Mesothelial cell of epicardium (in vitro differentiated cells): ENCODE measurements around the gene NOTCH2. TPM values are rescaled to one million over a fixed set of nuclear protein-coding genes. Genes with fewer than 3 reads are reported as not detected.

ENCODE experiments used
- DNase-seq, 2 experiments: peaks; one replicate each; pipeline ENCODE4 v3.0.0; 2021; ENCODE audit warnings: low spot score in 2 of 2; ENCODE audit not compliant: unreplicated experiment in 2 of 2
- H3K27ac Mint-ChIP-seq: 2 replicates; pipeline ENCODE4 v1.8.0; 2021; ENCODE audit warnings: mixed read lengths
- H3K27me3 Mint-ChIP-seq: 2 replicates; pipeline ENCODE4 v1.8.0; 2021; ENCODE audit warnings: low read depth, mixed read lengths
- H3K36me3 Mint-ChIP-seq: 2 replicates; pipeline ENCODE4 v1.8.0; 2021; ENCODE audit warnings: mixed read lengths
- H3K4me1 Mint-ChIP-seq: 2 replicates; pipeline ENCODE4 v1.8.0; 2021; ENCODE audit warnings: mixed read lengths
- H3K4me3 Mint-ChIP-seq: 2 replicates; pipeline ENCODE4 v1.8.0; 2021; ENCODE audit warnings: mild to moderate bottlenecking, moderate library complexity, mixed read lengths
- H3K9me3 Mint-ChIP-seq: 2 replicates; pipeline ENCODE4 v1.8.0; 2021; ENCODE audit warnings: mixed read lengths
- total RNA-seq: library from RNA; stranded (reverse); gene quantifications from 3 replicates; pipeline ENCODE4 v1.2.1, GENCODE V29; 2021
- TF ChIP-seq, protein P1 (sequence below): fragments of 200-600 bp; sonication (generic); IDR thresholded peaks from one replicate; pipeline ENCODE4 v1.5.0; 2021; ENCODE audit warnings: antibody characterized with exemption; ENCODE audit not compliant: unreplicated experiment

Gene NOTCH2
- total RNA-seq, 1 donor from 2014 or later, result 292 TPM

DNA sequence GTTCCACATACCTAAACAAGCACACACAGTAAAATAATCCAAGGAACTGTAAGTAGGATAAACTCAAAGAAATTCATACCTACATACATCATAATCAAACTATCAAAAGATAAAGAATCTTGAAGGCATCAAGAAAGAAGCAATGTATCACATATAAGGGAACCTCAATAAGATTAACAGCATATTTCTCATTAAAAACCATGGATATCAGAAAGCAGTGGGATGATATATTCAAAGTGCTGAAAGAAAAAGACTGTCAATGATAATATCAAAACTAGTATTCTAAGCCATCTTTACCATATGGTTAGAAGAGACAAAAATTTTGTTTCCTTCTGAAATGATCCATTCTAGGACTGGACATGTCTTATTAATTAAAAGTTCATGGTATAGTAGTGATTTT lies 136.1 kb downstream of the NOTCH2 start:
- H3K4me3 Mint-ChIP-seq, result no peak overlapping the region
- H3K36me3 Mint-ChIP-seq, result peaks cover 71% of the 10 kb centered on the region
- H3K4me1 Mint-ChIP-seq, result no peaks in the 10 kb centered on the region
- no peaks in the 10 kb centered on the region for H3K27me3 Mint-ChIP-seq
- no peak overlapping the region for H3K27ac Mint-ChIP-seq
- no peak for DNase-seq
- TF ChIP-seq, protein P1, sequence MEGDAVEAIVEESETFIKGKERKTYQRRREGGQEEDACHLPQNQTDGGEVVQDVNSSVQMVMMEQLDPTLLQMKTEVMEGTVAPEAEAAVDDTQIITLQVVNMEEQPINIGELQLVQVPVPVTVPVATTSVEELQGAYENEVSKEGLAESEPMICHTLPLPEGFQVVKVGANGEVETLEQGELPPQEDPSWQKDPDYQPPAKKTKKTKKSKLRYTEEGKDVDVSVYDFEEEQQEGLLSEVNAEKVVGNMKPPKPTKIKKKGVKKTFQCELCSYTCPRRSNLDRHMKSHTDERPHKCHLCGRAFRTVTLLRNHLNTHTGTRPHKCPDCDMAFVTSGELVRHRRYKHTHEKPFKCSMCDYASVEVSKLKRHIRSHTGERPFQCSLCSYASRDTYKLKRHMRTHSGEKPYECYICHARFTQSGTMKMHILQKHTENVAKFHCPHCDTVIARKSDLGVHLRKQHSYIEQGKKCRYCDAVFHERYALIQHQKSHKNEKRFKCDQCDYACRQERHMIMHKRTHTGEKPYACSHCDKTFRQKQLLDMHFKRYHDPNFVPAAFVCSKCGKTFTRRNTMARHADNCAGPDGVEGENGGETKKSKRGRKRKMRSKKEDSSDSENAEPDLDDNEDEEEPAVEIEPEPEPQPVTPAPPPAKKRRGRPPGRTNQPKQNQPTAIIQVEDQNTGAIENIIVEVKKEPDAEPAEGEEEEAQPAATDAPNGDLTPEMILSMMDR, result no peak
- H3K9me3 Mint-ChIP-seq, result peaks cover 24% of the 10 kb centered on the region

DNA sequence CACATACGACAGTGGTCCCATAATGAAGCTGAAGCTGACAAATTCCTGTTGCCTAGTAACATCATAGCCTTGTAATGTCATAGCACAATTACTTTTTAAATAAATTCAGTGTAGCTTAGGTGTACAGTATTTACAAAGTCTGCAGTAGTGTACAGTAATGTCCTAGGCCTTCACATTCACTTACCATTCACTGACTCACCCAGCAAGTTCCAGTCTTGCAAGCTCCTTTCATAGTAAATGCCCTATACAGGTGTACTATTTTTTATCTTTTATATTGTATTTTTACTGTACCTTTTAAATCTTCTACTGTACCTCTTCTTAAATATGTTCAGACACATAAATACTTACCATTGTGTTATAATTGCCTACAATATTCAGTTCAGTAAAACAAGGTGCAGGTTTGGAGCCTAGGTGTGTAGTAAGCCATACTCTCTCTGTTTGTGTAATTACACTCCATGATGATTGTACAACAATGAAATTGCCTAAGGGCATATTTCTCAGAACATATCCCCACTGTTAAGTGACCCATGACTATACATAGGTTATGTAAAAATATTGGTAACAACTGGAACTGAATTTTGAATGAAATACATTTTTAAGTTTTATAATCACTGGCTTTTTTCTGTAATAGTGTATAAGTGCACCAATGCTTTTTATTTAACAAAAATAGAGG lies 139.7 kb downstream of the NOTCH2 start:
- peaks cover 67% of the 10 kb centered on the region for H3K36me3 Mint-ChIP-seq
- TF ChIP-seq, protein P1, result no peak
- no peak overlapping the region for H3K4me3 Mint-ChIP-seq
- no peak for DNase-seq
- H3K27me3 Mint-ChIP-seq, result no peaks in the 10 kb centered on the region
- no peaks in the 10 kb centered on the region for H3K4me1 Mint-ChIP-seq
- peaks cover 24% of the 10 kb centered on the region for H3K9me3 Mint-ChIP-seq
- H3K27ac Mint-ChIP-seq, result no peak overlapping the region

DNA sequence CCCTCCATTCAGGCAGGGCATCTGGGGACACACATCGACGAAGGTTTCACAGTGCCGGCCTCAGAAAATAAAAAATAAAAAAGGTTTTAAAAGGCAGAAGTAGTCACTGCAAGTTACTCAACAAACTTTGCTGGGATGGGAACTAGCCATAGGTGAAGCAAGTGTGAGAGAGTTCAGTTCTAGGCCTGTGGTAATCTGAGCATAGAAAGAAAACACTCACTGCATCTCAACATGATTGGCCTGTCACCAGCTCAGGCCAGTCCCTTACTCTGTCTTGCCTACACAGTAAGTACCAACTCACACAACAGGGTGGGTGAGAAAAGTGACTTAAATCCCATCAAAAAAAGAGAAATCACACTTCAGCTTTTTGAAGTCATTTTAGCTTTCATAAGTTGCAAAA lies 142.9 kb downstream of the NOTCH2 start:
- Mint-ChIP-seq H3K27ac (no peak overlapping the region), H3K9me3 (no peaks in the 10 kb centered on the region), H3K36me3 (peaks cover 64% of the 10 kb centered on the region), H3K4me3 (no peak overlapping the region), H3K27me3 (no peaks in the 10 kb centered on the region), H3K4me1 (no peaks in the 10 kb centered on the region)
- DNase-seq, result no peak
- TF ChIP-seq, protein P1, result no peak

DNA sequence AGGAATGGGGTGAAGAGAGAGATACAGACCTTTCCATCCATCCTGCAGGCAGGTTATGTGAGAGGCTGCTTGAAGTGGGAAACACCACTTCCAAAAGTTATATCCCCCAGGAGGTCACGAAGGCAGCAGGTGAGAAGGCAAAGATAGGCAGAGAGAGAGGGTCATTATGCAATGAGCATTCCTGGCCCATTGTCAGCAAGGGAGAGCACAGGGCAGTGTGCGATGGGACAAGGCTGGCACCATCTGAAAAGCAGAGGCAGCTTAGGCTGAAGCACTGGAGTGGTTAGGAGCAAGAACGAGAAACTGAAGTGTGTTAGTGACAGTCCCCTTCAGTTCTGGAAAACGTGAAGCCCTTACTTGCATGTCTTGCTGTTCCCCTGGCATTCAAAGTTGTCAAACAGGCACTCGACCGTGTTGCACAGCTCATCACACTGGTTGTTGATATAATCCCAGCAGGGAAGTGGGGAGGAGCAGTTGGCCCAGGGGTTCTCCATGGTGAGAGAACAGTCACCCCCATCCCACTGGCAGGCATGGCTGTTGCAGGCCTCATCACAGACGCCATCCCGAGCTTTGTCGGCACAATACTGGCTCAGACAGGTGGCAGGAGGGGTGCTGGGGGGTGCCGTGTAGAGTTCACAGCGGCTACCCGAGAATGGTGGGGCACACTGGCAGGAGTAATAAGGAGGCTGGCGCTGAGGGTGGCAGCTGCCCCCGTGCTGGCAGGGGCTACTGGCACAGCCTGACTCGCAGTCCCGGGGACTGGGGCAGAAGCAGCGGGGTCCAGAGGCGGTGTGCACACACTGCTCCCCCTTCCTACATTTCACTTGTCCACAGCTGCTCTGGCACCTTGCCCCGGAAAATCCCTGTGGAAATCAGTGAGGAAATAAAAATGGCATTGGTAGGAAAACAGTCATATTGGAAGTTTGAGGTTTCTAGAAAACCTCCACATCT lies 144.2 kb downstream of the NOTCH2 start:
- TF ChIP-seq, protein P1, result no peak
- DNase-seq, result no peak
- no peak overlapping the region for H3K4me3 Mint-ChIP-seq
- H3K4me1 Mint-ChIP-seq, result no peaks in the 10 kb centered on the region
- no peaks in the 10 kb centered on the region for H3K27me3 Mint-ChIP-seq
- no peaks in the 10 kb centered on the region for H3K9me3 Mint-ChIP-seq
- no peak overlapping the region for H3K27ac Mint-ChIP-seq
- peaks cover 71% of the 10 kb centered on the region for H3K36me3 Mint-ChIP-seq

DNA sequence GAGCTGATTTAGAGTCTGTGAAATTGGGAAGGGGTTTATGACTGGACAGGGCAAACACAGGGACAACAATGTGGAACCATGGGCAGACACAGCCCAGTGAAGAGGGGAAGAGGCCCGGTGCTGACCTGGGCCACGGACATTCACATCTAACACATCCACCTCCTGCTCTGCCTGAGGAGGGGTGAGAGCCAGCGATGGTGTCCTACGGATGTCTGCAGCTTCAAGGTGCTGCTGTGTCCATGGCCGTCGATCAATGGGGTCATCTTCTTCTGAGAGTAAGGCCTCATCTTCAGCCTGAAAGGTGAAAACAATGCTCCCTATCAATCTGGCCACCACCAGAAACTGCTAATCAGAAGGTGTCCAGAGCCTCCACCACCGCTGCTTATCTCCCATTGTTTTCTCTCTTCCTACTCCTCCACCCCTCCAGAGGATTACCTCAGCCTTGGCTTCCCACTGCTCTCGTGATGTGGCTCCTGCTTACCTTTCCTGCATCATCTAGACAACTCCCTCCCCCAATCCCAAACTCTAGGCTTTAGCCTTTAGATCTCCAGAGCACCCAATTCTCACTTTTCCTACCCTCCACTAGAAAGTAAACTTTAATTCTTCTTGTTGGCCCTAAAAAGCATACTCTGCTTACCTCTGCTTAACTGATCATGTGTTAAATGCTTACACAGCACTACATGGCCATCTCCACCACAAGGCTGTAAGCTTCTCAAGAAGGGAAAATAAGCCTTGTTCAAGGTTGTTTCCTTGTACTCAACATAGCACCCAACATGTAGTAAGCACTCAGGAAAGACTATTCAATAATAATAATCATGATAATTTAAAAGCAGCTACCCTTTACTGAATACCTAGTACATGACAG lies 149.1 kb downstream of the NOTCH2 start:
- Mint-ChIP-seq H3K4me1 (no peaks in the 10 kb centered on the region), H3K27ac (no peak overlapping the region), H3K9me3 (no peaks in the 10 kb centered on the region), H3K36me3 (peaks cover 85% of the 10 kb centered on the region), H3K27me3 (no peaks in the 10 kb centered on the region), H3K4me3 (no peak overlapping the region)
- TF ChIP-seq, protein P1, result no peak
- DNase-seq, result no peak
